K562 (cell line): ENCODE measurements around the gene USP49. TPM values are rescaled to one million over a fixed set of nuclear protein-coding genes. Genes with fewer than 3 reads are reported as not detected.

Experiments used
- CHD2 ChIP-seq: IDR thresholded peaks from 2 replicates; pipeline ENCODE4 v1.6.1; 2011; ENCODE audit warnings: low read depth, low read length
- CREBBP ChIP-seq: IDR thresholded peaks from one replicate; pipeline ENCODE4 v1.6.1; 2012; ENCODE audit warnings: low read depth, mild to moderate bottlenecking, control low read depth, inconsistent platforms, low read length
- GTF2A2 ChIP-seq: IDR thresholded peaks from 2 replicates; pipeline ENCODE4 v1.6.1; 2016; ENCODE audit warnings: mild to moderate bottlenecking, missing genetic modification characterization, missing compliant biosample characterization
- IRF2 ChIP-seq: sonication (generic); formaldehyde crosslinking; IDR thresholded peaks from 2 replicates; pipeline ENCODE4 v1.8.1; 2022; ENCODE audit warnings: mild to moderate bottlenecking, missing genetic modification reagents
- MAFG ChIP-seq: fragments of 450-650 bp; conservative IDR thresholded peaks from 2 replicates; pipeline ENCODE4 v1.6.1; 2016; ENCODE audit warnings: missing genetic modification characterization, missing compliant biosample characterization
- NEUROD1 ChIP-seq: fragments of 150-350 bp; IDR thresholded peaks from 2 replicates; pipeline ENCODE4 v1.6.1; 2014; ENCODE audit warnings: borderline replicate concordance, low read length, low read depth; ENCODE audit not compliant: partially characterized antibody
- NKRF ChIP-seq: fragments of 450-650 bp; IDR thresholded peaks from 2 replicates; pipeline ENCODE4 v1.6.1; 2016; ENCODE audit warnings: borderline replicate concordance
- NR2C1 ChIP-seq, 2 experiments: fragments of 450-650 bp; IDR thresholded peaks; 2 replicates each; pipeline ENCODE4 v1.6.1; 2017; ENCODE audit warnings: mild to moderate bottlenecking in 2 of 2, antibody characterized with exemption in 1 of 2, inconsistent platforms in 1 of 2, missing compliant biosample characterization in 1 of 2, missing genetic modification characterization in 1 of 2
- PHF21A ChIP-seq: fragments of 450-650 bp; IDR thresholded peaks from 2 replicates; pipeline ENCODE4 v1.6.1; 2017; ENCODE audit warnings: low read depth, borderline replicate concordance
- PHTF2 ChIP-seq: fragments of 250-450 bp; sonication (Bioruptor Pico); IDR thresholded peaks from 2 replicates; pipeline ENCODE4 v1.5.0; 2021; ENCODE audit warnings: mild to moderate bottlenecking
- ZBTB8A ChIP-seq: fragments of 450-650 bp; IDR thresholded peaks from 2 replicates; pipeline ENCODE4 v1.6.1; 2018; ENCODE audit warnings: mild to moderate bottlenecking, moderate library complexity; ENCODE audit not compliant: partially characterized antibody
- ZNF124 ChIP-seq: sonication (generic); formaldehyde crosslinking; IDR thresholded peaks from 2 replicates; pipeline ENCODE4 v1.8.1; 2022; ENCODE audit warnings: missing genetic modification reagents
- ZNF436 ChIP-seq: fragments of 250-450, 450-650 bp; sonication (Bioruptor Pico); formaldehyde crosslinking; IDR thresholded peaks from 2 replicates; pipeline ENCODE4 v1.7.0; 2020; ENCODE audit warnings: mild to moderate bottlenecking
- ZZZ3 ChIP-seq: fragments of 450-650 bp; IDR thresholded peaks from 2 replicates; pipeline ENCODE4 v1.6.1; 2016; ENCODE audit warnings: antibody characterized with exemption, mild to moderate bottlenecking, moderate library complexity
- polyA plus RNA-seq, 8 experiments: library from polyadenylated mRNA; depleted of rRNA in 4 of 8; stranded (reverse) in 5 of 8; unstranded in 3 of 8; fragments of >200 nt; fragmentation: Nextera tagmentation in 2 of 8; fragmentation: Illumina TruSeq in 1 of 8; extraction: Ambion mirVana in 2 of 8; extraction: Trizol in 1 of 8; gene quantifications; 2 replicates each; pipeline versions ENCODE4 v1.2.1 to v1.2.3, GENCODE V29; 2011 to 2014; ENCODE audit warnings: inconsistent platforms in 1 of 8, missing spikeins in 1 of 8
- total RNA-seq, 7 experiments: library from RNA; depleted of rRNA in 6 of 7; stranded (reverse); fragments of >200 nt in 6 of 7; fragmentation: Illumina TruSeq in 2 of 7; extraction: Trizol in 2 of 7; gene quantifications; 2 replicates each; pipeline versions ENCODE4 v1.2.1 to v1.2.3, GENCODE V29; 2011 to 2021; ENCODE audit warnings: low replicate concordance in 1 of 7
- TF ChIP-seq, protein P1 (sequence below): fragments of 450-650 bp; formaldehyde crosslinking; IDR thresholded peaks from 2 replicates; pipeline ENCODE4 v1.4.0; 2022; ENCODE audit warnings: missing genetic modification characterization
- TF ChIP-seq, protein P2 (sequence below): fragments of 450-650 bp; IDR thresholded peaks from 2 replicates; pipeline ENCODE4 v1.7.1; 2018; ENCODE audit warnings: mild to moderate bottlenecking, low read depth; ENCODE audit not compliant: partially characterized antibody
- TF ChIP-seq, protein P3 (sequence below): fragments of 150-350 bp; IDR thresholded peaks from 2 replicates; pipeline ENCODE4 v1.6.1; 2014; ENCODE audit warnings: low read depth, mild to moderate bottlenecking, low read length, borderline replicate concordance

The USP49 gene
- total and polyA plus RNA-seq, 9 of the 15 experiments (the other 6 are each of a cell fraction or from before 2014, with no cell fraction given), result 1.0 to 9.9 (median 6.5) TPM

- TF ChIP-seq, protein P1, sequence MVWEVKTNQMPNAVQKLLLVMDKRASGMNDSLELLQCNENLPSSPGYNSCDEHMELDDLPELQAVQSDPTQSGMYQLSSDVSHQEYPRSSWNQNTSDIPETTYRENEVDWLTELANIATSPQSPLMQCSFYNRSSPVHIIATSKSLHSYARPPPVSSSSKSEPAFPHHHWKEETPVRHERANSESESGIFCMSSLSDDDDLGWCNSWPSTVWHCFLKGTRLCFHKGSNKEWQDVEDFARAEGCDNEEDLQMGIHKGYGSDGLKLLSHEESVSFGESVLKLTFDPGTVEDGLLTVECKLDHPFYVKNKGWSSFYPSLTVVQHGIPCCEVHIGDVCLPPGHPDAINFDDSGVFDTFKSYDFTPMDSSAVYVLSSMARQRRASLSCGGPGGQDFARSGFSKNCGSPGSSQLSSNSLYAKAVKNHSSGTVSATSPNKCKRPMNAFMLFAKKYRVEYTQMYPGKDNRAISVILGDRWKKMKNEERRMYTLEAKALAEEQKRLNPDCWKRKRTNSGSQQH (CRISPR knock-in tag), result peak; percentile 79
- TF ChIP-seq ZZZ3 (no peak), ZNF124 (CRISPR knock-in tag) (no peak), MAFG (tag) (no peak), PHTF2 (no peak), CHD2 (no peak), PHF21A (no peak), ZBTB8A (no peak), ZNF436 (CRISPR knock-in tag) (no peak), IRF2 (CRISPR knock-in tag) (no peak), CREBBP (no peak), NR2C1 (IDR thresholded peaks at IDR 0.05) (no peak), NR2C1 (tag; IDR thresholded peaks at IDR 0.05) (no peak), GTF2A2 (tag) (no peak), NEUROD1 (no peak), NKRF (peak; percentile 71)
- TF ChIP-seq, protein P2, sequence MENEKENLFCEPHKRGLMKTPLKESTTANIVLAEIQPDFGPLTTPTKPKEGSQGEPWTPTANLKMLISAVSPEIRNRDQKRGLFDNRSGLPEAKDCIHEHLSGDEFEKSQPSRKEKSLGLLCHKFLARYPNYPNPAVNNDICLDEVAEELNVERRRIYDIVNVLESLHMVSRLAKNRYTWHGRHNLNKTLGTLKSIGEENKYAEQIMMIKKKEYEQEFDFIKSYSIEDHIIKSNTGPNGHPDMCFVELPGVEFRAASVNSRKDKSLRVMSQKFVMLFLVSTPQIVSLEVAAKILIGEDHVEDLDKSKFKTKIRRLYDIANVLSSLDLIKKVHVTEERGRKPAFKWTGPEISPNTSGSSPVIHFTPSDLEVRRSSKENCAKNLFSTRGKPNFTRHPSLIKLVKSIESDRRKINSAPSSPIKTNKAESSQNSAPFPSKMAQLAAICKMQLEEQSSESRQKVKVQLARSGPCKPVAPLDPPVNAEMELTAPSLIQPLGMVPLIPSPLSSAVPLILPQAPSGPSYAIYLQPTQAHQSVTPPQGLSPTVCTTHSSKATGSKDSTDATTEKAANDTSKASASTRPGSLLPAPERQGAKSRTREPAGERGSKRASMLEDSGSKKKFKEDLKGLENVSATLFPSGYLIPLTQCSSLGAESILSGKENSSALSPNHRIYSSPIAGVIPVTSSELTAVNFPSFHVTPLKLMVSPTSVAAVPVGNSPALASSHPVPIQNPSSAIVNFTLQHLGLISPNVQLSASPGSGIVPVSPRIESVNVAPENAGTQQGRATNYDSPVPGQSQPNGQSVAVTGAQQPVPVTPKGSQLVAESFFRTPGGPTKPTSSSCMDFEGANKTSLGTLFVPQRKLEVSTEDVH, result no peak
- TF ChIP-seq, protein P3, sequence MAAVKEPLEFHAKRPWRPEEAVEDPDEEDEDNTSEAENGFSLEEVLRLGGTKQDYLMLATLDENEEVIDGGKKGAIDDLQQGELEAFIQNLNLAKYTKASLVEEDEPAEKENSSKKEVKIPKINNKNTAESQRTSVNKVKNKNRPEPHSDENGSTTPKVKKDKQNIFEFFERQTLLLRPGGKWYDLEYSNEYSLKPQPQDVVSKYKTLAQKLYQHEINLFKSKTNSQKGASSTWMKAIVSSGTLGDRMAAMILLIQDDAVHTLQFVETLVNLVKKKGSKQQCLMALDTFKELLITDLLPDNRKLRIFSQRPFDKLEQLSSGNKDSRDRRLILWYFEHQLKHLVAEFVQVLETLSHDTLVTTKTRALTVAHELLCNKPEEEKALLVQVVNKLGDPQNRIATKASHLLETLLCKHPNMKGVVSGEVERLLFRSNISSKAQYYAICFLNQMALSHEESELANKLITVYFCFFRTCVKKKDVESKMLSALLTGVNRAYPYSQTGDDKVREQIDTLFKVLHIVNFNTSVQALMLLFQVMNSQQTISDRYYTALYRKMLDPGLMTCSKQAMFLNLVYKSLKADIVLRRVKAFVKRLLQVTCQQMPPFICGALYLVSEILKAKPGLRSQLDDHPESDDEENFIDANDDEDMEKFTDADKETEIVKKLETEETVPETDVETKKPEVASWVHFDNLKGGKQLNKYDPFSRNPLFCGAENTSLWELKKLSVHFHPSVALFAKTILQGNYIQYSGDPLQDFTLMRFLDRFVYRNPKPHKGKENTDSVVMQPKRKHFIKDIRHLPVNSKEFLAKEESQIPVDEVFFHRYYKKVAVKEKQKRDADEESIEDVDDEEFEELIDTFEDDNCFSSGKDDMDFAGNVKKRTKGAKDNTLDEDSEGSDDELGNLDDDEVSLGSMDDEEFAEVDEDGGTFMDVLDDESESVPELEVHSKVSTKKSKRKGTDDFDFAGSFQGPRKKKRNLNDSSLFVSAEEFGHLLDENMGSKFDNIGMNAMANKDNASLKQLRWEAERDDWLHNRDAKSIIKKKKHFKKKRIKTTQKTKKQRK, result no peak
Measured at GRCh38 chr6:41894366-41895299, 542 bp downstream of the USP49 start (continued).
